Umbilical cord (tissue), 2 donors: ENCODE measurements around the gene LRP3. TPM values are rescaled to one million over a fixed set of nuclear protein-coding genes. Genes with fewer than 3 reads are reported as not detected.
"Not testable (repeated sequence)": the region's sequence is repeated elsewhere in the genome, so short reads cannot be mapped to it uniquely, and the experiment has no call there.

Experiments used
- DNase-seq: peaks from one replicate; pipeline ENCODE4 v3.0.0-alpha.2; 2015; ENCODE audit warnings: low spot score
- total RNA-seq: library from RNA; depleted of rRNA; stranded (reverse); fragments of >200 nt; gene quantifications from one replicate; pipeline ENCODE4 v1.2.3, GENCODE V29; 2014; ENCODE audit warnings: low replicate concordance; ENCODE audit not compliant: insufficient read depth

LRP3 gene, protein sequence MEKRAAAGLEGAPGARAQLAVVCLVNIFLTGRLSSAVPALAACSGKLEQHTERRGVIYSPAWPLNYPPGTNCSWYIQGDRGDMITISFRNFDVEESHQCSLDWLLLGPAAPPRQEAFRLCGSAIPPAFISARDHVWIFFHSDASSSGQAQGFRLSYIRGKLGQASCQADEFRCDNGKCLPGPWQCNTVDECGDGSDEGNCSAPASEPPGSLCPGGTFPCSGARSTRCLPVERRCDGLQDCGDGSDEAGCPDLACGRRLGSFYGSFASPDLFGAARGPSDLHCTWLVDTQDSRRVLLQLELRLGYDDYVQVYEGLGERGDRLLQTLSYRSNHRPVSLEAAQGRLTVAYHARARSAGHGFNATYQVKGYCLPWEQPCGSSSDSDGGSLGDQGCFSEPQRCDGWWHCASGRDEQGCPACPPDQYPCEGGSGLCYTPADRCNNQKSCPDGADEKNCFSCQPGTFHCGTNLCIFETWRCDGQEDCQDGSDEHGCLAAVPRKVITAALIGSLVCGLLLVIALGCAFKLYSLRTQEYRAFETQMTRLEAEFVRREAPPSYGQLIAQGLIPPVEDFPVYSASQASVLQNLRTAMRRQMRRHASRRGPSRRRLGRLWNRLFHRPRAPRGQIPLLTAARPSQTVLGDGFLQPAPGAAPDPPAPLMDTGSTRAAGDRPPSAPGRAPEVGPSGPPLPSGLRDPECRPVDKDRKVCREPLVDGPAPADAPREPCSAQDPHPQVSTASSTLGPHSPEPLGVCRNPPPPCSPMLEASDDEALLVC
- total RNA-seq = 12.5 TPM

DNA sequence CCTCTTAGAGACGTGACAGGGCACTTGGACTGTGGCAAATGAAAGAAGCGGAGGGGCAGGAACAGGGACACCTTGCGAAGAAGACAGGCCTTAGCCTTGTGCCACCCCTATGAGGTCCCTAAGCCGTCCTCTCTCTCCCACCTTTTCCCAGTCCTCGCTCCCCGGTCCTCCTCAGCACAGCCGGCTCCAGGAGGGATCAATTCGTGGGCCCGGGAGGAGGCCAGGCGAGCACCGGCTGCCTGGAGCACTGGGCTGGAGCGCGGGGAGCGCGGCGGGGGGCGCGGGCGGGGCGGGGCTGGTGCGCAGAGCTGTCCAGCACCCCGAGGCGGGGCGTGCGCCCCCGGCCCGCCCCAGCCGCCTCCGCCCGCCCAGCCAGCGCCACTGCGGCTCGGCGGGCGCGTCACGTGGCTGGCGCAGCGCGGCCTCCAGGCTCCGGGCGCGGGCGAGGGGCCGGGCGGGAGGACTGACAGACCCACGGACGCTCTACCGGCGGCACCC is at the start of gene LRP3:
TSS of gene LRP3 (plus strand) at position 466 of the 498 bp plus-strand sequence. CDS start 456 bp downstream, outside the sequence.
- peak; percentile 50 for DNase-seq

DNA sequence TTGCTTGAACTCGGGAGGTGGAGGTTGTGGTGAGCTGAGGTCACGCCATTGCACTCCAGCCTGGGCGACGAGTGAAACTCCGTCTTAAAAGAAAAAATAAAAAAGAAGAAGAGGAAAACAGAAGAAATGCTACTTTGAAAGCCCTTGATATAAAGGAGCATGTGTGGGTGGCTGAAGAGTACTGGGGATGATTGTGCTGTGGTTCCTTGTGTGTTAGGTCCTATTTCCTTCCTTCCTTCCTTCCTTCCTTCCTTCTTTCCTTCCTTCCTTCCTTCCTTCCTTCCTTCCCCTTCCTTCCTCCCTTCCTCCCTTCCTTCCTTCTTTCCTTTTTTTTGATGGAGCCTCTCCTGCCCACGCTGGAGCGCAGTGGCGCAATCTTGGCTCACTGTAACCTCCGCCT is 47.9 kb upstream of the LRP3 start:
- no peak for DNase-seq

DNA sequence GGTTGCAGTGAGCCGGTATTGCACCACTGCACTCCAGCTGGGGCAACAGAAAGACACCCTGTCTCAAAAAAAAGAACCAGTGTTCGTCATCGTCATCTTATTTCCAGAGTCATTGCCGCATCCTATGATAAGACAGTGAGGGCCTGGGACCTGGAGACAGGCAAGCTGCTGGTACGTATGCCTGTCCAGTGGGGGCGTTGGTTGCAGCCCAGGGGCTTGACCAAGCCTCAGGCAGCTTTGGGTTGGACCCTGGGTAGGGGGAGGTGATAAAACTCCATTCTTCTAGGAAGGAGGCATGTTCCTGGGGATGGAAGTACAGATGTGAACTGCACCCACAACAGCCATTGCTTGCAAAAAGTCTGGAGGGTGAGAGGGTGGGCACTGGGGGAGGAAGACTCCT is 46.6 kb upstream of the LRP3 start:
- DNase-seq = no peak

DNA sequence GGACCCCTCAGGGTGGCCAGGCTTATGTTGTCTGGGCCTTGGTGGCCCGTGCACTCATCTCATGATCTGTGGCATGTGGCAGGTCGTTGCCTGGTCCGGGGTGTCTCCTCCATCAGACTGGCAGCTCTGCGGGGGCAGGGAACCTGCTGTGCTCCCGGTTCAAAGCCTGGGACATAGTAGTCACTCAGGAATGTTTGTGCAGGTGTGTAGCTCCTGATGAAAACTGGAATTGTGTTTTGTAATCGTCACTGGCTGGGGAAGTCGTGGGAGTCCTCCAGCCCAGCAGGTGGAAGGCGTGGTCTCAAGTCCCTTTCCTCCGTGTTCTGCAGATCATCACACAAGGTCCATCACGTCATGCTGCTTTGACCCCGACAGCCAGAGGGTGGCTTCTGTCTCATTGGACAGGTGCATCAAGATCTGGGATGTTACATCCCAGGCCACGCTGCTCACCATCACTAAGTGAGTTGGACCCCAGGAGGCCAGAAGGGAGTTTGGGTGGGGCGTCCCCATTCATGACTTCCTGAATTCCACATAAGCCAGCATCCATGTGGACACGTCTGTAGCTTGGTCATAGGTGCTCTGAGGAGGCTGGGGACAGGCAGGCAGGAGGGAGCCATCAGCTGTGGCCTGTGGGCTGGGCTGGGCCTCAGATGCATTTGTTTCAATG is 43.1 kb upstream of the LRP3 start:
- DNase-seq = no peak

DNA sequence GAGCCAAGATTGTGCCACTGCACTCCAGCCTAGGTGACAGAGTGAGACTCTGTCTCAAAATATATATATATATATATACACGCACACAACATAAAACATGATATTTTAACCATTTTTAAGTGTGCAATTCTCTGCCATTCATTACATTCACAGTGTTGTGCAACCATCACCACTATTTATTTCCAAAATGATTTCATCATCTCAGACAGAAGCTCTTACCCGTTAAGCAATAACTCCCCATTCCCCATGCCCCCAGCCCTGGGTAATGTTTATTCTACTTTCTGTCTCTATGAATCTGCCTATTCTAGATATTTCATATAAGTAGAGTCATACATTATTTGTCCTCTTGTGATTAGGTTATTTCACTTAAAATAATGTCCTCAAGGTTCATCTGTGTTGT is 42.0 kb upstream of the LRP3 start:
- no peak for DNase-seq

DNA sequence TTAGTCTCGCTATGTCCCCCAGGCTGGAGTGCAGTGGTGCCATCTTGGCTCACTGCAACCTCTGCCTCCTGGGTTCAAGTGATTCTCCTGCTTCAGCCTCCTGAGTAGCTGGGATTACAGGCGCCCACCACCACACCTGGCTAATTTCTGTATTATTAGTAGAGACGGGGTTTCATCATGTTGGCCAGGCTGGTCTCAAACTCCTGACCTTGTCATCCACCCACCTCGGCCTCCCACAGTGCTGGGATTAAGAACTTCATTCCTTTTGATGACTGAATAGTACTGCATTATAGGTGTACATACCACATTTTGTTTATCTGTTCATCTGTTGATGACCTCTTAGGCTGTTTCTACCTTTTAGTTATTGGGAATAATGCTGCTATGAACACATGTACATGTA is 41.5 kb upstream of the LRP3 start:
- DNase-seq = not testable (repeated sequence)

DNA sequence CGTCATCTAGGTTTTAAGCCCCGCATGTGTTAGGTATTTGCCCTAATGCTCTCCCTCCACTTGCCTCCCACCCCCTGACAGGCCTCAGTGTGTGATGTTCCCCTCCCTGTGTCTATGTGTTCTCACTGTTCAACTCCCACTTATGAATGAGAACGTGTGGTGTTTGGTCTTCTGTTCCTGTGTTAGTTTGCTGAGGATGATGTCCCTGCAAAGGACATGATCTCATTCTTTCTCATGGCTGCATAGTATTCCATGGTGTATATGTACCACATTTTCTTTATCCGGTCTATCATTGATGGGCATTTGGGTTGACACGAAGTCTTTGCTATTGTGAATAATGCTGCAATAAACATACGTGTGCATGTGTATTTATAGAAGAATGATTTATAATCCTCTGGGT is 39.8 kb upstream of the LRP3 start:
- not testable (repeated sequence) for DNase-seq

DNA sequence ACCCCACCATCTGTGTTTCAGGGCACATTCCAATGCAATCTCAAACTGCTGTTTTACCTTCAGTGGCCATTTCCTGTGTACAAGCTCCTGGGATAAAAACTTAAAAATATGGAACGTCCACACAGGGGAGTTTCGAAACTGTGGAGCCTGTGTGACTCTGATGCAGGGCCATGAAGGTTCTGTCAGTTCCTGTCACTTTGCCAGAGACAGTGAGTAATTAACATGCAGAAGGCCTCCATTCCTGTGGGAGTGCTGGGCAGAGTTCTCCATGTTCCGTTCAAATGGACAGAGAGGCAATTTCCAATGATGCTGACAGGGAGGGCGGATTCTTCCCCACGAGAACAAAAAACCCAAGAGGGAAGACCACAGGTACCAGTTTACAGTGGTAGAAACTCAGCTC is 37.8 kb upstream of the LRP3 start:
- DNase-seq = no peak

DNA sequence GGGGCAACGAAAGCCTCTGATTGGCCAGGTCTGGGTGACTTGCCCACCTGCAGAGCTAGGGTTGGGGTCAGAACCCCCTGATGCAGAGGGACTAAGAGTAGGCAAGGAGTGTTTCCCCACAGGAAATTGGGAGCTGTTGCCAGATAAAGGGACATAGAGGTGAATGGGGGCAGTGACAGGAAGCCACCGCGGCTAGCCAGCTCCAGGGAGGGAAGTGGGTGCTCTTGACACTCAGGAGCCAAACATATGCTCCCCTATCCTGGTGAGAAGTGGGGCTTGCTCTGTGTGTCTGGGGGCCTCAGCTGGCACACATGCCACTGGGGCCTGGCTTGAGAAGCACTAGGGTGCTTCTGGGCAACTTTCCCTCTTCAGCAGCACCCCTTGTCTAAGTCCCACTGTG is 36.2 kb upstream of the LRP3 start:
- DNase-seq = no peak

DNA sequence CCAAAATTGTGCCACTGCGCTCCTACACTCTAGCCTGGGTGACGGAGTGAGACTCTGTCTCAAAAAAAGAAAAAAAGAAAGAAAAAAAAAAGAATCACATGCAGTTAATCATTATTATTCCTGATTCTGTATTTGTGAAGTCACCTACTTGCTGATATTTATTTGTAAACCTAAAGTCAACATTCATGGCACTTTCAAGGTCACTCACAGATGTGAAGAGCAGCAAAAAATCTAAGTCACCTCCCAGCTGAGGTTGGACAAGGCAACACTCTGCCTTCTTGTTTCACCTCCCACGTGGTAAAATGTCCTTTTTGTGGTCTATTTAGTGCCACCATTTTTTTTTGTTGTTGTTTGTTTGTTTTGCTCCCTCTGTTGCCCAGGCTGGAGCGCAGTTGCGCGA is 35.8 kb upstream of the LRP3 start:
- no peak for DNase-seq

DNA sequence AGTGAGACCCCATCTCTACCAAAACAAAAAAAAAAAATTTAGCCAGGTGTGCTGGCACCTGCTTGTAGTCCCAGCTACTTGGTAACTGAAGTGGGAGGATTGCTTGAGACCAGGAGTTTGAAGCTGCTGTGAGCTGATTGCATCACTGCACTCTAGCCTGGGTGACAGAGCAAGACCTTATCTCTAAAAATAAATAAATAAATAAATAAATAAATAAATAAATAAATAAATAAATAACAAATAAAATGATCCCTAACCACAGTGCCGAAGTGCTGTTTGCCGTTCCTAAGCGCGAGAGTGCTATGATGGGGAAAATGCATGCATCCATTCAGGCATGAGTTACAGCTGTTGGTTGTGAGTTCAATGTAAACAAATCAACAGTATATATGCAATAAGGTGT is 35.0 kb upstream of the LRP3 start:
- DNase-seq = no peak

DNA sequence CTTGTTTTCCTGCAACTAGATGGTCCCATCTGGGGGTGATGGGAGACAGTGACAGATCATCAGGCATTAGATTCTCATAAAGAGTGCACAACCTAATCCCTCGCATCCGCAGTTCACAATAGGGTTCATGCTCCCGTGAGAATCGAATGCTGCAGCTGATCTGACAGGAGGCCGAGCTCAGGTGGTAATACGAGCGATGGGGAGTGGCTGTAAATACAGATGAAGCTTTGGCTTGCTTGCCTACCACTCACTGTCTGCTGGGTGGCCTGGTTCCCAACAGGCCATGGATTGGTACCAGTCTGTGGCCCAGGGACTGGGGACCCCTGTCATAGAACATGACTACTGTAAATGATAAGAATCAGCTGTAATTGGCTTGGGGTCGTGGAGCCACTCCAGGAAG is 34.2 kb upstream of the LRP3 start:
- no peak for DNase-seq

DNA sequence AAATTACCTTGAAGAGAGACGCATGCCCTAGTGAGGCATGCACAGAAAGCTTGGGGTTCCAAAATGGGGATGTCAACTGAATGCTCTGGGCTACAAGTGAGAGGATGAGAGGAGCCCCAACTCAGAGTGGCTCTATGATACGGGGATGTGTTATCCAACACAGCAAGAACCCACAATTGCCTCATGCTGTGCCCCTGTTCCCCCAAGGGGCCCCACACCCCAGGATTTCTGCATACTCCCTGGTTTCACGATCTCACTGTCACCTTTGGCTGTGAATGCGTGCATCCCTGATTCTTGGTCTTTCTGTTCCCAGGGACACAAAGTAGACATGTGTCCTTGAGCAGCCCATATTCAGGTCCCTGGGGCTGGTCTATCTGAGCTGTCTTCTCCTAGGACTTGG is 32.9 kb upstream of the LRP3 start:
- no peak for DNase-seq

DNA sequence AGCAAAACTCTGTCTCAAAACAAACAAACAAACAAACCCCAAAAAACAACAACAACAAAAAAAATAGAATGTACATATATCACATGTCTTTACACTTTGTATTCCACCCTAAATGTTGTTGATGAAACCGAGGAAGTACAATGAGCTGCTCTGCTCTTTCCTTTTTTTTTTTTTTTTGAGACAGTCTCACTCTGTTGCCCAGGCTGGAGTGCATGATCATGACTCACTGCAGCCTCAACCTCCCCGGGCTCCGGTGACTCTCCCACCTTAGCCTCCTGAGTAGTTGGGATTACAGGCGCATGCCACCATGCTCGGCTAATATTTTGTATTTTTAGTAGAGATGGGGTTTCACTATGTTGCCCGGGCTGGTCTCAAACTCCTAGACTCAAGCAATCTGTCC is 30.6 kb upstream of the LRP3 start:
- DNase-seq = no peak

DNA sequence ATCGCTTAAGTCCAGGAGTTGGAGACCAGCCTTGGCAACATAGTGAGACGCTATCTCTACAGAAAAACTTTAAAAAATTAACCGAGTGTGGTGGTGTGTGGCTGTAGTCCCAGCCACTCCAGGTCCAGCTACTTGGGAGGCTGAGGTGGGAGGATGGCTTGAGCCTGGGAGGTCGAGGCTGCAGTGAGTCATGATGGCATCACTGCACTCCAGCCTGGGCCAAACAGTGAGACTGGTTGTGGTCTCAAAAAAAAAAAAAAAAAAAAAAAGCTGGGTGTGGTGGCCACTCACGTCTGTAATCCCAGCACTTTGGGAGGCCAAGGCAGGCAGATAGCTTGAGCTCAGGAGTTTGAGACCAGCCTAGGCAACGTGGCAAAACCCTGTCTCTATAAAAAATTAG is 28.1 kb upstream of the LRP3 start:
- not testable (repeated sequence) for DNase-seq

DNA sequence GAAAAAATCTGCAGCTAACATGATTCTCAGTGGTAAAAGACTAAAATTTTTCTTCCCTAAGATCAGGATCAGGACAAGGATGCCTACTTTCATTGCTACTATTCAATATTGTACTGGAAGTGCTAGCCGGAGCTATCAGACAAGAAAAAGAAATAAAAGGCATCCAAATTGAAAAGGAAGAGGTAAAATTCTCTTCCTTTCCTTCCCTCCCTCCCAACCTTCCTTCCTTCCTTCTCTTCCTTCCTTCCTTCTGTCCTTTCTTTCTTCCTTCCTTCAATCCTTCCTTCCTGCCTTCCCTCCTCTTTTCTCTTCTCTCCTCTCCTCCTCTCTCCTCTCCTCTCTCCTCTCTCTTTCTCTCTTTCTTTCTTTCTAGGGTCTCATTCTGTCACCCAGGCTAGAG is 26.7 kb upstream of the LRP3 start:
- DNase-seq = no peak

DNA sequence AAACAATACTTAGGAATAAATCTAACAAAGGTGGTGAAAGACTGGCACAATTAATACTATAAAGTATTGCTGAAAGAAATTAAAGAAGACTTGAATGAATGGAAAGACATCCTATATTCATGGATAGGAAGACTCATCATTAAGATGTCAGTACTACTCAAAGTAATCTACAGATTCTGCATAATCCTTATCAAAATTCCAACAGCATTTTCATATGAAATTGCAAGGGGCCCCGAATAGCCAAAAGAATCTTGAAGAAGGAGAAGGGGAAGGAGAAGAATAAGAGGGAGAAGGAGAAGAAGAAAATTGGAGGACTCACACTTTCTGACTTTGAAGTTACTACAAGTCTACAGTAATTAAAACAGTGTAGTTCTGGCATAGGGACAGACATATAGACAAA is 25.6 kb upstream of the LRP3 start:
- no peak for DNase-seq

DNA sequence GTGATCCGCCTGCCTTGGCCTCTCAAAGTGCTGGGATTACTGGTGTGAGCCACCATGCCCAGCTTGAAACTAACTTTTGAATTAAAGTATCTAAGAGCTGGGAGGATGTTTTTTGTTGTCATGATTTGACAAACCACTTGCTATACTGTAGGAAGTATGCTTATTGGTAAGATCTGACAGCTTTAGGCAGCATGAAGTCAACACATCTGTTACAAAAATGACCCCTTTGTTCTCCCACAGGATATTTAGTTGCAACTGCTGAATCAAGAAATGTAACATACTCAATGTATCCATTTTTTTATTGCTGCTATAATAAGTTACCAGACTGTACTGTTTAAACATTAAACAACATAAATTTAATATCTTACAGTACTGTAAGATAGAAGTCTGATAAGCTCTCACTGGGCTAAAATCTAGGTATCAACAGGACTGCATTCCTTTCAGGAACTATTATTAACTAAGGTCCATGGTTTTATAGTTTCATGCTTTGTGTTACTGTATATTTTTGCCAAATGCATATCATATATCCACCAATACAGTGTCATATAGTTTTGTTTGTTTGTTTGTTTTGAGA is 22.8 kb upstream of the LRP3 start:
- no peak for DNase-seq

DNA sequence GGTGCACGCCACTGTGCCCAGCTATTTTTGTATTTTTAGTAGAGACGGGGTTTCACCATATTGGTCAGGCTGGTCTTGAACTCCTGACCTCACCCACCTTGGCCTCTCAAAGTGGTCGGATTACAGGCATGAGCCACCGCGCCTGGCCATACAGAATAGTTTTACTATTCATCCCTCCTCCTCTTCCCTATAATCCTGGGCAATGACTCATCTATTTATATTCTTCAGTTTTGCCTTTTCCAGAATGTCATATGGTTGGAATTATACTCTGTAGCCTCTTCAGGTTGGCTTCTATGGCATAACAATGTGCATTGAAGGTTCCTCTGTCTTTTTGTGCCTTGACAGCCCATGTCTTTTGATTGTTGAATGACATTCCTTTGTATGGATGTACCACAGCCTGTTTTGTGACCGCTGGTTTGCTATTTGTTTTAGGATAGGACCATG is 22.2 kb upstream of the LRP3 start:
- no peak for DNase-seq

DNA sequence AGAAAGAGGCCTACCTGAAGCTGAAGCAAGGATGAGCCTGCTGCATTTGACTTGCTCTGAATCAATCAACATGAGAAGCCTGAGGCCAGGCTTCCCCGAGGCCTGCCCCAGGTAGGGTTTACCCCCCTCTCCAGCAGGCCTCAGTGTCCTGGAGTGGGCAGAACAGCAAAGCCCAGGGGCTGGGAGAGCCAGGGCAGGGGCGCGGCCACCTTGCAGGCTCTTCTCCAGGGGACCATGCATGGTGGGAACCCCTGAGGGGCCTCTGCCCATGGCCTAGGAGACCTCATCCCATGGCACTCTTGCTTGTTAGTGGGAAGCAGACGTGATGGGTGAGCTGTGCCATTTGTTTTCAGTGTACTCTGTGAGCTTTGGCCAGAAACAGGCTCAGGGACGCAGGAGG is 19.9 kb upstream of the LRP3 start:
- DNase-seq = no peak

DNA sequence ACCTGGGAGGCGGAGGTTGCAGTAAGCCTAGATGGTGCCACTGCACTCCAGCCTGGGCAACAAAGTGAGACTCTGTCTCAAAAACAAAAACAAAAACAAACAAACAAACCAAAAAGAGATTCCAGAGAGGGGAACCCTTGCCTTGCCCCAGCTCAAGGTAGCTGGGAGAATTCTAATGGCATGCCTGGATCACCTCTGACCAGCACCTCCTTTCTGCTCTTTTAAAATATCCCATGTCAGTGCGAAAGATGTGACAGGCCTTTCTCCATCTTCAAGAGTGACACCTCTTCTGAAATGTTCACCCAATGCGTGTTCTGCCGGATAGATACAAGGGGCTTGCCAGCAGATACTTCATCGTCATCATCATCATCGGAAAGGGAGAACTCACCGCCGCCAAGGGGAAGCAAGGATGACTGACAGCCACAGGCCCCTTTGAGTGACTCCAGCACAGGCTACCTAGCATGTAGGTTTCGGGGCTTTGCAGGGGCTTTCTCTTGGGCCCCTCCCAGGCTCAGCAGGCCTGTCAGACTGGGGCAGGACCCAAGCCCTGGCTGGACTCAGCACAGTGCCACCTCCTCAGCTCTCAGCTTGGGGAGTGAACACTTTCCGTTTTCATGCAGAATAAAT is 18.9 kb upstream of the LRP3 start:
- no peak for DNase-seq
